GM23338 (cell line): ENCODE measurements around the gene BRD3. TPM values are rescaled to one million over a fixed set of nuclear protein-coding genes. Genes with fewer than 3 reads are reported as not detected.

ENCODE experiments used
- ATAC-seq: fragments of 200-7000 bp; cut with Tn5 transposase; 3 replicates; pipeline ENCODE4 v1.9.1; 2020
- DNase-seq: peaks from one replicate; pipeline ENCODE4 v3.0.0-alpha.2; 2015; ENCODE audit warnings: low spot score
- H2AFZ ChIP-seq: fragments of 200-600 bp; sonication (generic); 2 replicates; pipeline ENCODE4 v1.8.0; 2016; ENCODE audit warnings: antibody characterized with exemption, mild to moderate bottlenecking, moderate library complexity
- H3F3A ChIP-seq: fragments of 200-600 bp; sonication (generic); replicated peaks from 2 replicates; pipeline ENCODE4 v1.8.0; 2017; ENCODE audit warnings: antibody characterized with exemption, mixed run types, low read depth
- H3K27ac ChIP-seq: fragments of 200-600 bp; sonication (generic); 2 replicates; pipeline ENCODE4 v1.6.1; 2016; ENCODE audit warnings: low read depth
- H3K27me3 ChIP-seq: fragments of 200-600 bp; sonication (generic); 2 replicates; pipeline ENCODE4 v1.8.0; 2016; ENCODE audit warnings: mild to moderate bottlenecking, mixed run types, moderate library complexity; ENCODE audit not compliant: insufficient read depth
- H3K36me3 ChIP-seq: fragments of 200-600 bp; sonication (generic); 2 replicates; pipeline ENCODE4 v1.8.0; 2016; ENCODE audit warnings: mild to moderate bottlenecking; ENCODE audit not compliant: insufficient read depth
- H3K4me1 ChIP-seq: fragments of 200-600 bp; sonication (generic); 2 replicates; pipeline ENCODE4 v1.8.0; 2016; ENCODE audit warnings: mild to moderate bottlenecking, moderate library complexity; ENCODE audit not compliant: insufficient read depth
- H3K4me2 ChIP-seq: fragments of 200-600 bp; sonication (generic); 2 replicates; pipeline ENCODE4 v1.7.1; 2017; ENCODE audit warnings: mixed run types
- H3K4me3 ChIP-seq: fragments of 200-600 bp; sonication (generic); 2 replicates; pipeline ENCODE4 v1.6.1; 2016; ENCODE audit warnings: mixed run types
- H3K79me2 ChIP-seq: fragments of 200-600 bp; sonication (generic); replicated peaks from 2 replicates; pipeline ENCODE4 v1.8.0; 2017; ENCODE audit warnings: mild to moderate bottlenecking; ENCODE audit not compliant: insufficient read depth
- H3K9me2 ChIP-seq: fragments of 200-600 bp; sonication (generic); 2 replicates; pipeline ENCODE4 v1.8.0; 2017; ENCODE audit not compliant: insufficient read depth
- H4K20me1 ChIP-seq: fragments of 200-600 bp; sonication (generic); replicated peaks from 2 replicates; pipeline ENCODE4 v1.8.0; 2017; ENCODE audit warnings: mild to moderate bottlenecking; ENCODE audit not compliant: insufficient read depth
- H3K27ac Mint-ChIP-seq: 2 replicates; pipeline ENCODE4 v1.8.0; 2020; ENCODE audit warnings: inconsistent platforms, mild to moderate bottlenecking, moderate library complexity, mixed read lengths
- H3K27me3 Mint-ChIP-seq: 3 replicates; pipeline ENCODE4 v1.8.0; 2022; ENCODE audit warnings: low read depth, mild to moderate bottlenecking, moderate library complexity, mixed read lengths, inconsistent platforms; ENCODE audit not compliant: insufficient read depth, poor library complexity
- H3K36me3 Mint-ChIP-seq: 3 replicates; pipeline ENCODE4 v1.8.0; 2021; ENCODE audit warnings: low read depth, mild to moderate bottlenecking, inconsistent platforms, moderate library complexity, mixed read lengths
- H3K4me1 Mint-ChIP-seq: 3 replicates; pipeline ENCODE4 v1.8.0; 2020; ENCODE audit warnings: mild to moderate bottlenecking, inconsistent platforms, mixed read lengths
- H3K4me3 Mint-ChIP-seq: 3 replicates; pipeline ENCODE4 v1.8.0; 2021; ENCODE audit warnings: moderate library complexity, mild to moderate bottlenecking, inconsistent platforms, mixed read lengths
- H3K9me3 Mint-ChIP-seq: 3 replicates; pipeline ENCODE4 v1.8.0; 2020; ENCODE audit warnings: moderate library complexity, mild to moderate bottlenecking, inconsistent platforms, mixed read lengths
- CREB1 ChIP-seq: fragments of 250-450 bp; sonication (Bioruptor Pico); IDR thresholded peaks from 2 replicates; pipeline ENCODE4 v1.5.0; 2020; ENCODE audit warnings: low read depth, mild to moderate bottlenecking, moderate library complexity
- ETS1 ChIP-seq: IDR thresholded peaks from 2 replicates; pipeline ENCODE4 v1.6.1; 2016; ENCODE audit warnings: antibody characterized with exemption
- NANOG ChIP-seq: IDR thresholded peaks from 2 replicates; pipeline ENCODE4 v1.6.1; 2016; ENCODE audit warnings: antibody characterized with exemption, borderline replicate concordance
- ZNF114 ChIP-seq: fragments of 250-450 bp; sonication (Bioruptor Pico); IDR thresholded peaks from 2 replicates; pipeline ENCODE4 v1.5.0; 2020; ENCODE audit warnings: mild to moderate bottlenecking, moderate library complexity
- ZNF462 ChIP-seq: fragments of 250-450 bp; sonication (Bioruptor Pico); IDR thresholded peaks from 2 replicates; pipeline ENCODE4 v1.5.0; 2020; ENCODE audit warnings: mild to moderate bottlenecking, moderate library complexity
- polyA plus RNA-seq: library from polyadenylated mRNA; unstranded; fragments of >200 nt; fragmentation: Nextera tagmentation; extraction: Ambion mirVana; gene quantifications from 2 replicates; pipeline ENCODE4 v1.2.1, GENCODE V29; 2016
- total RNA-seq: library from RNA; depleted of rRNA; stranded (reverse); fragments of >200 nt; shearing (Covaris generic); gene quantifications from 2 replicates; pipeline ENCODE4 v1.2.3, GENCODE V29; 2014

BRD3 gene
- total and polyA plus RNA-seq, 2 experiments from 2014 or later: 46.0 to 88.0 TPM

GRCh38 chr9:134063088-134063570, 4.7 kb downstream of the BRD3 start:
- Histone ChIP-seq H3F3A (no peaks in the 10 kb centered on the region), H3K36me3 (no peaks in the 10 kb centered on the region), H3K9me2 (no peaks in the 10 kb centered on the region), H3K27me3 (no peaks in the 10 kb centered on the region), H4K20me1 (peaks cover 63% of the 10 kb centered on the region), H3K4me3 (no peak overlapping the region), H3K27ac (no peak overlapping the region), H3K4me2 (no peak overlapping the region), H2AFZ (no peak overlapping the region), H3K4me1 (peaks cover 14% of the 10 kb centered on the region), H3K79me2 (peaks cover 90% of the 10 kb centered on the region)
- Mint-ChIP-seq H3K9me3 (no peaks in the 10 kb centered on the region), H3K27me3 (peaks cover 15% of the 10 kb centered on the region), H3K36me3 (peaks cover 11% of the 10 kb centered on the region), H3K4me1 (peaks cover 50% of the 10 kb centered on the region), H3K27ac (peak overlapping the region; percentile 86; the same call in 1 of the 2 replicates), H3K4me3 (no peak overlapping the region)
- ATAC-seq: no peak
- no peak for TF ChIP-seq CREB1 (CRISPR knock-in tag)
- no peak for TF ChIP-seq ZNF114 (CRISPR knock-in tag)
- no peak for TF ChIP-seq ZNF462
- no peak for TF ChIP-seq ETS1
- TF ChIP-seq NANOG: no peak
- no peak for DNase-seq
